Nephron (organoid): ENCODE data around the gene SIRPA.

Experiments used
- H3K27ac Mint-ChIP-seq, 3 experiments: 2 replicates each; pipeline ENCODE4 v1.8.0; 2020; ENCODE audit warnings: mixed read lengths in 3 of 3, mild to moderate bottlenecking in 2 of 3, moderate library complexity in 1 of 3
- H3K27me3 Mint-ChIP-seq: 2 replicates; pipeline ENCODE4 v1.8.0; 2021; ENCODE audit warnings: low read depth, mild to moderate bottlenecking, moderate library complexity, mixed read lengths
- H3K36me3 Mint-ChIP-seq: 2 replicates; pipeline ENCODE4 v1.8.0; 2020; ENCODE audit warnings: low read depth, mixed read lengths
- H3K4me1 Mint-ChIP-seq: 2 replicates; pipeline ENCODE4 v1.8.0; 2020; ENCODE audit warnings: mixed read lengths
- H3K4me3 Mint-ChIP-seq, 3 experiments: 2 replicates each; pipeline ENCODE4 v1.8.0; 2020; ENCODE audit warnings: mild to moderate bottlenecking in 3 of 3, mixed read lengths in 3 of 3, moderate library complexity in 2 of 3
- H3K9me3 Mint-ChIP-seq: 2 replicates; pipeline ENCODE4 v1.8.0; 2020; ENCODE audit warnings: mixed read lengths
- TF ChIP-seq, protein P1 (sequence below), 3 experiments: fragments of 200-600 bp; sonication (generic); IDR thresholded peaks; one replicate each; pipeline ENCODE4 v1.5.0; 2021; ENCODE audit warnings: antibody characterized with exemption in 3 of 3; ENCODE audit not compliant: unreplicated experiment in 3 of 3

Gene SIRPA

DNA sequence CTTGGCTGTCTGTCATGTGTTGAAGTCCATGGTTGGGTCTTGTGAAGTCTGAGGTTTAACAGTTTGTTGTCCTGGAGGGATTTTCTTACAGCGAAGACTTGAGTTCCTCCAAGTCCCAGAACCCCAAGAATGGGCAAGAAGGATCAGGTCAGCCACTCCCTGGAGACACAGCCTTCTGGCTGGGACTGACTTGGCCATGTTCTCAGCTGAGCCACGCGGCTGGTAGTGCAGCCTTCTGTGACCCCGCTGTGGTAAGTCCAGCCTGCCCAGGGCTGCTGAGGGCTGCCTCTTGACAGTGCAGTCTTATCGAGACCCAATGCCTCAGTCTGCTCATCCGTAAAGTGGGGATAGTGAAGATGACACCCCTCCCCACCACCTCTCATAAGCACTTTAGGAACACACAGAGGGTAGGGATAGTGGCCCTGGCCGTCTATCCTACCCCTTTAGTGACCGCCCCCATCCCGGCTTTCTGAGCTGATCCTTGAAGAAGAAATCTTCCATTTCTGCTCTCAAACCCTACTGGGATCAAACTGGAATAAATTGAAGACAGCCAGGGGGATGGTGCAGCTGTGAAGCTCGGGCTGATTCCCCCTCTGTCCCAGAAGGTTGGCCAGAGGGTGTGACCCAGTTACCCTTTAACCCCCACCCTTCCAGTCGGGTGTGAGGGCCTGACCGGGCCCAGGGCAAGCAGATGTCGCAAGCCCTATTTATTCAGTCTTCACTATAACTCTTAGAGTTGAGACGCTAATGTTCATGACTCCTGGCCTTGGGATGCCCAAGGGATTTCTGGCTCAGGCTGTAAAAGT lies 43.5 kb downstream of the SIRPA start:
- H3K4me1 Mint-ChIP-seq = peaks cover 76% of the 10 kb centered on the region
- H3K4me3 Mint-ChIP-seq = no peak overlapping the region
- no peak overlapping the region for H3K27ac Mint-ChIP-seq
- TF ChIP-seq, protein P1, sequence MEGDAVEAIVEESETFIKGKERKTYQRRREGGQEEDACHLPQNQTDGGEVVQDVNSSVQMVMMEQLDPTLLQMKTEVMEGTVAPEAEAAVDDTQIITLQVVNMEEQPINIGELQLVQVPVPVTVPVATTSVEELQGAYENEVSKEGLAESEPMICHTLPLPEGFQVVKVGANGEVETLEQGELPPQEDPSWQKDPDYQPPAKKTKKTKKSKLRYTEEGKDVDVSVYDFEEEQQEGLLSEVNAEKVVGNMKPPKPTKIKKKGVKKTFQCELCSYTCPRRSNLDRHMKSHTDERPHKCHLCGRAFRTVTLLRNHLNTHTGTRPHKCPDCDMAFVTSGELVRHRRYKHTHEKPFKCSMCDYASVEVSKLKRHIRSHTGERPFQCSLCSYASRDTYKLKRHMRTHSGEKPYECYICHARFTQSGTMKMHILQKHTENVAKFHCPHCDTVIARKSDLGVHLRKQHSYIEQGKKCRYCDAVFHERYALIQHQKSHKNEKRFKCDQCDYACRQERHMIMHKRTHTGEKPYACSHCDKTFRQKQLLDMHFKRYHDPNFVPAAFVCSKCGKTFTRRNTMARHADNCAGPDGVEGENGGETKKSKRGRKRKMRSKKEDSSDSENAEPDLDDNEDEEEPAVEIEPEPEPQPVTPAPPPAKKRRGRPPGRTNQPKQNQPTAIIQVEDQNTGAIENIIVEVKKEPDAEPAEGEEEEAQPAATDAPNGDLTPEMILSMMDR (IDR thresholded peaks at IDR 0.05; ENCODE audit: unreplicated experiment in 3 of 3) = no peak
- H3K9me3 Mint-ChIP-seq = no peaks in the 10 kb centered on the region
- peaks cover 4% of the 10 kb centered on the region for H3K36me3 Mint-ChIP-seq
- peaks cover 38% of the 10 kb centered on the region for H3K27me3 Mint-ChIP-seq

DNA sequence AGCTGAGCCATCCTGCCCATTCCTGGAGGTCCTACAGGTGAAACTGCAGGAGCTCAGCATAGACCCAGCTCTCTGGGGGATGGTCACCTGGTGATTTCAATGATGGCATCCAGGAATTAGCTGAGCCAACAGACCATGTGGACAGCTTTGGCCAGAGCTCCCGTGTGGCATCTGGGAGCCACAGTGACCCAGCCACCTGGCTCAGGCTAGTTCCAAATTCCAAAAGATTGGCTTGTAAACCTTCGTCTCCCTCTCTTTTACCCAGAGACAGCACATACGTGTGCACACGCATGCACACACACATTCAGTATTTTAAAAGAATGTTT lies 44.0 kb downstream of the SIRPA start:
- Mint-ChIP-seq H3K27ac (no peak overlapping the region), H3K27me3 (peaks cover 41% of the 10 kb centered on the region), H3K4me3 (no peak overlapping the region), H3K36me3 (peaks cover 4% of the 10 kb centered on the region), H3K9me3 (no peaks in the 10 kb centered on the region), H3K4me1 (peaks cover 73% of the 10 kb centered on the region)
- TF ChIP-seq, protein P1 (IDR thresholded peaks at IDR 0.05; ENCODE audit: unreplicated experiment in 3 of 3) = no peak

DNA sequence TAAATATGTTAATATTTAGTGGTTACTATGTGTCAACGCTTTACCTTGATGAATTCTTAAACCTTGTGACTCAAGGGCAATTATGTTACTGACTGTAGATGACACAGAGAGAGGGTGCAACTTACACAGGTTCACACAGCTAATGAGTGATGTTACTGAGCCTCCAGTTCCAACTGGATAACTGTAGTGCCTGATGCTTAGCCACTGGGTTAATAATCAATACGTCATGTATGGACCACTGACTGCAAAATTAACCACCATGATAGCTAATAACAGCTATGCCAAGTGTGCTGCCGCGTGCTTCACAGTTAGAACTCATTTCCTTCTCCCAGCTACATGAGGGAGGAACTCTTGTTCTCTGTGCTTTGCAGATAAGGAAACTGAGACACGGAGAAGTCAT lies 45.4 kb downstream of the SIRPA start:
- TF ChIP-seq, protein P1 (IDR thresholded peaks at IDR 0.05; ENCODE audit: unreplicated experiment in 3 of 3) = no peak
- H3K27ac Mint-ChIP-seq = no peak overlapping the region
- peaks cover 68% of the 10 kb centered on the region for H3K4me1 Mint-ChIP-seq
- H3K9me3 Mint-ChIP-seq = no peaks in the 10 kb centered on the region
- peaks cover 45% of the 10 kb centered on the region for H3K27me3 Mint-ChIP-seq
- H3K36me3 Mint-ChIP-seq = peaks cover 4% of the 10 kb centered on the region
- H3K4me3 Mint-ChIP-seq = no peak overlapping the region

DNA sequence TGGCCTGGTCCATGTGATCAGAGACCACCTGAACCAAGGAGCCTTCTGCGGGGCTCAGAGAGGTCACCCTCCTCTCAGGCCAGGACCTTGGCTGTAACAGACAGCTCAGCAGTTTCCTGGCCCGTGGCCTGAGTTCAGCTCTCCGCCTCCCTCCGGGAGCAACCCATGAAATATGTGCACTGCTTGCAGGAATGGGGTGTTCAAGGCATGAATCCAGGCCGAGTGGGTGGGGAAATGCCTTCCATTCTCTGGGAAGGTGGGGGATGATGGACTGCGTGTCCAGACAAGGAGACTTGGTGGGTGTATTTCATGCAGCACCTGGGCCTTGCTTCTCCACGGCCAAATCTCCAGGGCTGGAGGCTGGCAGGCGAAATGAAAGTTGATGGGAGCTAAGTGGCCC lies 46.0 kb downstream of the SIRPA start:
- Mint-ChIP-seq H3K4me1 (peaks cover 67% of the 10 kb centered on the region), H3K27ac (peak overlapping the region; percentile 64 to 82 (median 68)), H3K36me3 (peaks cover 4% of the 10 kb centered on the region), H3K4me3 (peak overlapping the region in 2 of 3 experiments; percentile 5 to 29), H3K27me3 (peaks cover 48% of the 10 kb centered on the region), H3K9me3 (no peaks in the 10 kb centered on the region)
- TF ChIP-seq, protein P1 (IDR thresholded peaks at IDR 0.05; ENCODE audit: unreplicated experiment in 3 of 3) = no peak

DNA sequence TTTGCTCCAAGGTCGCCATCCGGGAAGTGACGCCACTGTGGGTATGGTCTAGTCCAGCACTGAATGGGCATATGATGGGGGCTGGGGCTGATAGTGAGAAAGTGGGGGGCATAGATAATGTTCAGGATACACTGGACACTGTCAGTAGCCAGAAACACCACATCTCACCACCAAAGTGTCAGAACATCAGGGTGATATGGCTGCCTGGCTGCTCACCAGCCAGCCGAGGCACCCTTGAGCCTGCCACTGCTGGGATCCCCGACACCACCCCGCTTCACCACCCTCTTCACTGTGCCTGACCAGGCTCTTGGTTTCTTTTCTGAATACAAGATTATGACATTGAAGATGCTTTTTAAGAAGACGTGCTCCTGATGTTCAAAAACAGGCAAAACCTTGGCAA lies 46.9 kb downstream of the SIRPA start:
- H3K36me3 Mint-ChIP-seq = peaks cover 4% of the 10 kb centered on the region

More for the DNA sequence above, 46.9 kb downstream of the SIRPA start:
- H3K27ac Mint-ChIP-seq = peak overlapping the region in 1 of 3 experiments; percentile 23
- TF ChIP-seq, protein P1 (IDR thresholded peaks at IDR 0.05; ENCODE audit: unreplicated experiment in 3 of 3) = no peak
- peaks cover 65% of the 10 kb centered on the region for H3K4me1 Mint-ChIP-seq
- no peaks in the 10 kb centered on the region for H3K9me3 Mint-ChIP-seq
- H3K27me3 Mint-ChIP-seq = peaks cover 54% of the 10 kb centered on the region
- H3K4me3 Mint-ChIP-seq = no peak overlapping the region
